Stomach (tissue), 8 donors: Measurements from ENCODE around the gene KRABD2.
A peak's percentile ranks its signal among the peaks of the same experiment; 100 is the strongest.
"Not testable (repeated sequence)": the region's sequence is repeated elsewhere in the genome, so short reads cannot be mapped to it uniquely, and the experiment has no call there.

Source experiments
- DNase-seq, 2 donors: peaks; one replicate each; pipeline versions ENCODE4 v3.0.0 to v3.0.0-alpha.2; 2013 to 2019
- H3K27ac ChIP-seq, 5 donors: fragments of 200-600 bp in 4 of 5; sonication (generic) in 4 of 5; one replicate each; pipeline ENCODE4 v1.5.1; 2013 to 2019; ENCODE audit warnings: mild to moderate bottlenecking in 1 of 5, moderate library complexity in 1 of 5
- H3K27me3 ChIP-seq, 3 donors: fragments of 200-600 bp; sonication (generic); one replicate each; pipeline ENCODE4 v1.5.1; 2017 to 2019; ENCODE audit warnings: mixed run types in 1 of 3
- H3K36me3 ChIP-seq, 4 donors: fragments of 200-600 bp; sonication (generic); 1 replicate in 3 of 4; 2 replicates in 1 of 4; pipeline ENCODE4 v1.5.1; 2016 to 2019
- H3K4me1 ChIP-seq, 4 donors: fragments of 200-600 bp; sonication (generic); one replicate each; pipeline ENCODE4 v1.5.1; 2016 to 2019
- H3K4me3 ChIP-seq, 4 donors: fragments of 200-600 bp; sonication (generic) in 3 of 4; one replicate each; pipeline ENCODE4 v1.5.1; 2016 to 2019; ENCODE audit warnings: mild to moderate bottlenecking in 1 of 4
- H3K9me3 ChIP-seq, 4 donors: fragments of 200-600 bp; sonication (generic); one replicate each; pipeline ENCODE4 v1.5.1; 2016 to 2019
- CTCF ChIP-seq, 7 experiments: fragments of 450-650 bp in 4 of 7; fragments of 200-600 bp in 3 of 7; sonication (generic) in 3 of 7; IDR thresholded peaks; one replicate each; pipeline ENCODE4 v1.5.1; 2016 to 2019; ENCODE audit warnings: antibody characterized with exemption in 7 of 7, control low read depth in 2 of 7, mild to moderate bottlenecking in 1 of 7
- EP300 ChIP-seq: sonication (generic); formaldehyde crosslinking; IDR thresholded peaks from one replicate; pipeline ENCODE4 v1.6.1; 2017; ENCODE audit warnings: antibody characterized with exemption
- POLR2A ChIP-seq, 4 donors: fragments of 450-650 bp; IDR thresholded peaks; one replicate each; pipeline ENCODE4 v1.6.1; 2016; ENCODE audit warnings: antibody characterized with exemption in 4 of 4, control low read depth in 2 of 4, mild to moderate bottlenecking in 1 of 4, moderate library complexity in 1 of 4
- POLR2AphosphoS5 ChIP-seq, 3 donors: sonication (generic); formaldehyde crosslinking; IDR thresholded peaks; one replicate each; pipeline ENCODE4 v1.6.1; 2016; ENCODE audit warnings: antibody characterized with exemption in 3 of 3
- WGBS, 5 donors: extraction: QIAGEN DNeasy Blood & Tissue Kit in 3 of 5; methylation state at CpG; one replicate each; pipeline versions ENCODE4 v1.1.5 to v1.1.7; 2013 to 2018; 5-methylcytosine and 5-hydroxymethylcytosine counted together
- intact Hi-C: fragments of 100-400 bp; cut with DNase I; formaldehyde crosslinking; loops from one replicate; pipeline ENCODE4 v1.15.1; 2023; ENCODE audit warnings: low total_unique reads
- donor health status: healthy with polysubstance abuse.
- donor health status: Bipolar disorder and iron deficiency.
- donor health status: healthy.

Gene KRABD2

GRCh38 chr17:8353736-8354135 is 22.8 kb downstream of the KRABD2 start:
- TF ChIP-seq EP300 (no peak), POLR2A (IDR thresholded peaks at IDR 0.05) (no peak), POLR2AphosphoS5 (IDR thresholded peaks at IDR 0.05) (no peak), CTCF (IDR thresholded peaks at IDR 0.05) (no peak)
- no peaks in the 10 kb centered on the region for H3K4me1 ChIP-seq
- no peaks in the 10 kb centered on the region for H3K27me3 ChIP-seq
- H3K9me3 ChIP-seq, result no peaks in the 10 kb centered on the region
- intact Hi-C loops, result no loop called here
- 65 to 88% (median 82%) methylated on average over 7 of the region's 7 CpGs for WGBS, 5 donors
- H3K27ac ChIP-seq, result no peak overlapping the region
- no peaks in the 10 kb centered on the region for H3K36me3 ChIP-seq
- no peak overlapping the region for H3K4me3 ChIP-seq
- DNase-seq, result no peak

- 78 to 83% (median 82%) methylated on average over 7 of the region's 7 CpGs for WGBS, 5 donors
Measured at GRCh38 chr17:8350339-8350738, 26.2 kb downstream of the KRABD2 start.

GRCh38 chr17:8347001-8347400 is 29.5 kb downstream of the KRABD2 start:
- peaks cover 0 to 16% (median 13%) of the 10 kb centered on the region in 4 donors for H3K4me1 ChIP-seq
- peak overlapping the region in 2 of 4 donors; percentile 2 to 17 for H3K4me3 ChIP-seq
- H3K36me3 ChIP-seq, H3K9me3 ChIP-seq, intact Hi-C loops, DNase-seq: not testable (repeated sequence)
- WGBS, 5 donors, result 47 to 60% (median 50%) methylated on average over 18 to 25 of the region's 25 CpGs; no CpG with 5 or more reads in 1 of the 5 donors
- peak overlapping the region in 1 of 5 donors; percentile 39 for H3K27ac ChIP-seq
- H3K27me3 ChIP-seq, result peaks cover 0 to 33% (median 0%) of the 10 kb centered on the region in 3 donors

More at GRCh38 chr17:8350339-8350738, 26.2 kb downstream of the KRABD2 start:
- TF ChIP-seq POLR2A (IDR thresholded peaks at IDR 0.05) (no peak), POLR2AphosphoS5 (IDR thresholded peaks at IDR 0.05) (no peak), EP300 (no peak), CTCF (IDR thresholded peaks at IDR 0.05) (no peak)
- intact Hi-C loops, result no loop called here
- H3K4me3 ChIP-seq, result no peak overlapping the region
- H3K4me1 ChIP-seq, result peaks cover 0 to 16% (median 12%) of the 10 kb centered on the region in 4 donors
- H3K9me3 ChIP-seq, result no peaks in the 10 kb centered on the region
- H3K27me3 ChIP-seq, result peaks cover 0 to 31% (median 0%) of the 10 kb centered on the region in 3 donors
- no peak for DNase-seq
- H3K27ac ChIP-seq, result no peak overlapping the region
- no peaks in the 10 kb centered on the region for H3K36me3 ChIP-seq

GRCh38 chr17:8345951-8346665 is 30.4 kb downstream of the KRABD2 start:
- Histone ChIP-seq H3K4me3 (no peak overlapping the region), H3K36me3 (no peaks in the 10 kb centered on the region), H3K27ac (peak overlapping the region in 3 of 5 donors; percentile 2 to 26 (median 14)), H3K4me1 (peaks cover 0 to 16% (median 13%) of the 10 kb centered on the region in 4 donors), H3K9me3 (no peaks in the 10 kb centered on the region), H3K27me3 (peaks cover 0 to 33% (median 0%) of the 10 kb centered on the region in 3 donors)
- intact Hi-C loops, result no loop called here
- TF ChIP-seq POLR2A (IDR thresholded peaks at IDR 0.05) (no peak), CTCF (IDR thresholded peaks at IDR 0.05) (no peak), POLR2AphosphoS5 (IDR thresholded peaks at IDR 0.05) (no peak), EP300 (no peak)
- peak in 1 of 2 donors; percentile 59 for DNase-seq
- 31 to 47% (median 36%) methylated on average over 5 of the region's 5 CpGs for WGBS, 5 donors
